ES-I3 (cell line): Measurements from ENCODE around the gene TTC32.
"Not testable (repeated sequence)": the region's sequence is repeated elsewhere in the genome, so short reads cannot be mapped to it uniquely, and the experiment has no call there.

Source experiments
- H3K36me3 ChIP-seq: 2 replicates; pipeline ENCODE4 v1.6.1; 2013; ENCODE audit warnings: mild to moderate bottlenecking, low read length, control low read depth, moderate library complexity; ENCODE audit not compliant: insufficient read depth
- H3K4me1 ChIP-seq: 2 replicates; pipeline ENCODE4 v1.6.1; 2013; ENCODE audit warnings: mild to moderate bottlenecking, control low read depth, low read length; ENCODE audit not compliant: insufficient read depth
- H3K9ac ChIP-seq: 2 replicates; pipeline ENCODE4 v1.6.1; 2013; ENCODE audit warnings: low read depth, mild to moderate bottlenecking, low read length, moderate library complexity
- H3K9me3 ChIP-seq: 2 replicates; pipeline ENCODE4 v1.6.1; 2013; ENCODE audit warnings: mild to moderate bottlenecking, low read length, moderate library complexity; ENCODE audit not compliant: control insufficient read depth, insufficient read depth

TTC32 gene

DNA sequence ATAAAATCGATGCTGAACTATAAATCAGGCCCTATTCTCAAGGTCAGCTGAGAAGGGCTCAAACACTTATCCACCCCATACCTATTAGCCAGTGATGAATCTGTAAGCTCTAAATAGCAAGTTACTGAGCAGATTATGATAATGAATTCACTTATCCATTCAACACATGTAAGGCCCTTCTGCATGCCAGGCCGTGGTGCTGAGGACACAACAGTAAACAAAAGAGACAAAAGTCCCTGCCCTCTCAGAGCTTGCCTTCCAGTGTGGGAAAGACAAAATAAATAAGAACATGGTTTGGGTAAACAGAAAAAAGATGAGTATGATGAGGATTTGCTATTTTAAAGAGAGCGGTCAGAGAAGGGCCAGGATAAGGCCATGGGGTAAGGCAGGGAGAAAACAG is 11.7 kb downstream of the TTC32 start:
- H3K9me3 ChIP-seq: no peaks in the 10 kb centered on the region
- no peaks in the 10 kb centered on the region; the same call in 1 of the 2 replicates for H3K4me1 ChIP-seq
- H3K36me3 ChIP-seq: no peaks in the 10 kb centered on the region
- H3K9ac ChIP-seq: no peak overlapping the region

DNA sequence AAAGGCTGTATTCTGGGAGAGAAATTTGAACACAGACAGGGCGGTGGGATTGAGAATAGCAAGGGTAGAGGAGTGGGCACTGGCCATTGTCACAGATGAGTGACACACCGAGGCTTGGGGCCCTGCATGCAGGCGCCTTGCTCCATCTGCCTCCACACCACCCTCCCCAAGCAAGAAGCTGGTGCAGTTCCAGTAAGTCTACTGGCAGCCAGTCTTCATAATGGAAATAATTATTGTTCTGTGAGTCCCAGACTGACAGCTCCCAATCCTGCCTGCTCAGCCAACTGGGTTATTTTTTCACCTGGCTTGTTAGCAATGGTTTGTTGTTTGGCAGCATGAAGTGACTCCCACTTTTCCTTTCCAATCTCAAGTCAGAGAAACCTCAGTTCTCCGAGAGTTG is 13.0 kb downstream of the TTC32 start:
- Histone ChIP-seq H3K9me3 (no peaks in the 10 kb centered on the region), H3K36me3 (no peaks in the 10 kb centered on the region), H3K4me1 (no peaks in the 10 kb centered on the region; the same call in 1 of the 2 replicates), H3K9ac (no peak overlapping the region)

DNA sequence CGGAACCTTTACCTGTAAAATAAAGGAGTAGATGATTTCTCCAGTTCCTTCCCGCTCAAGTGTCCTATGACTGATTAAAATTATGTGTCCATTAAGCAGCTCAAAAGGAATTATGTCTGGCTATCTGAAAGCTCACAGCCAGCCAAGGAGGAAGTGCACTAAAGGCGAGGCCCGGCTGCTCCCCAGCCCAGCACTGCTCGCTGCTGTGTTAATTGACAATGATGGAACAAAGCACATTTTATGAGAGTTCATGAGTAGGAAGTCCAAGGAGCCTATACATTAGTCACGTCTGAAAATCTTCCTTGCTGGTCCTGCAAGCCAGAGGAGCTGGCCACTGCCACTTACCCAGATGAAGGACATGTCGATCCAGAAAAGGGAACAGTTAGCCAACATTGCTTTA is 14.3 kb downstream of the TTC32 start:
- no peak overlapping the region for H3K9ac ChIP-seq
- no peaks in the 10 kb centered on the region for H3K9me3 ChIP-seq
- H3K36me3 ChIP-seq: no peaks in the 10 kb centered on the region
- no peaks in the 10 kb centered on the region; the same call in 1 of the 2 replicates for H3K4me1 ChIP-seq

DNA sequence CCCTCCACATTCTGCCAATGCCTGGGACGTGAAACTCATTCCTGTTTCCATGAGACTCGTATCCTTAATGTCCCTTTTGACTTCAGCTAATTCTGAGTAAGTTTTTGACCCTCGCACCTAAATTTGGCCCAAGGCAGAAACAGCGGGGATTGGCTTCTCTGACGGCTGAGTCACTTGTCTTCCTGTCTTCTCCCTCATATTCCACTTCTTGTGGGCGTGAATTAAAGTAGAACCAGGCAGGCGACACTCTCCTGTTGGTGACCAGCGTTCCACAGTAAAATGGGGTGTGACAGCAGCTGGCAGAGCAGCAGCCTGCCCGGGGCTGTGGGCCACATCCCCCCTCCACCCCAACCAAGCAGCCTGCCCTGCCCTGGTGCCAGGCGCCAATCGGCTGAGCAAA is 15.5 kb downstream of the TTC32 start:
- Histone ChIP-seq H3K9me3 (no peaks in the 10 kb centered on the region), H3K36me3 (no peaks in the 10 kb centered on the region), H3K4me1 (no peaks in the 10 kb centered on the region; the same call in 1 of the 2 replicates), H3K9ac (no peak overlapping the region)

DNA sequence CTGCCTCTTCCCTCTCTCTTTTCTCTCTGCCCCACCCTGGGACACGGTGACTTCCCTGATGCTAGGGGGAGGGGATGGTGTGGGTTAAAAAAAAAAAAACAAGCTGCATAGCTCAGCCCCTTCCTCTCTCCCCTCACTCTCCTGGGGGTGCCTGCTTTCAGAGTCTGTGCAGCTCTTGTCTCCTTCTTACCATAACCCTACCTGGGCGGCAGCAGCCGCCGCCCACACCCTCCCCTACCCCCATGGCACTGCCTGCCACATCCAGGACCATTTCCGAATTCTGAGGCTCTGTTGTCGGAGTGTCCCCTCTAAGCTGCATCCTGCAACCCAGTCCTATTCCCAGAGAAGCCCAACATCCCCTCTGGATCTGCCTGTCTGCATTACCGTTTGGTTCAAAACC is 16.0 kb downstream of the TTC32 start:
- no peaks in the 10 kb centered on the region; the same call in 1 of the 2 replicates for H3K4me1 ChIP-seq
- no peaks in the 10 kb centered on the region for H3K9me3 ChIP-seq
- H3K9ac ChIP-seq: no peak overlapping the region
- no peaks in the 10 kb centered on the region for H3K36me3 ChIP-seq

DNA sequence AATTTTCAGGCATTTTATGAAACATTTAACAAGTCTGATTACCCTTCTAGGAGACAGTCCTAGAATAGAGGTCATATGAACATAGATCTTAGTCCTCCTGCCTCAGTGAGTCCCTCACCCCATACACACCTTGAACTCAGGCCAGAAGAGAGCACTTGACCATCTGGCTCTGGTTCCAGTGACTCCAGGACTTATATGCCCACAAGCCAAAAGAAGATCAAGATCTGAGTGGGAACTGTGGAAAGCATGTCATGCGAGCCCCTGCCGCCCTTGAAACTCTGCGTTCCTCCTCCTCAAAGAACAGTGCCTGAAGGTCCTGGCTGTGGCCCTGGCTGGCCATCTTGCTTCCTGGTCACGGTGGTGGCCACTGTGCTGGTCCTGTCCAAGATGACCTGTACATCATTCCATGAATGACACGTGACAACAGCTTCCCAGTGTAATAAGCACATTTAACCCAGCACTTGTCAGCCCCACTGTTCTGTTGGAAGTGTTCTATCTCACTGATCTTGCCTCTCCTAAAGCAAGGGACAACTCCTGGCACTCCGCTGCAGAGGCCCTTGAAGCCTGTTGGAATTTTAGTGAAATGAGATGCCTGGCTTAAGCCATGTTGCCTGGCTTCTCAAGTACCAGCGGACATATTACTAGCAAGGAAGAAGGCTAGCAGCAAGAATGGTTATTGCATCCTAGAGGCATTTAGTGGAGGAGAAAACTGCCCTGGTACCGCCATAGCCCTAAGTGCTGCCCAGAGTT is 17.6 kb downstream of the TTC32 start:
- Histone ChIP-seq H3K4me1 (no peaks in the 10 kb centered on the region; the same call in 1 of the 2 replicates), H3K9me3 (no peaks in the 10 kb centered on the region), H3K9ac (no peak overlapping the region), H3K36me3 (no peaks in the 10 kb centered on the region)

DNA sequence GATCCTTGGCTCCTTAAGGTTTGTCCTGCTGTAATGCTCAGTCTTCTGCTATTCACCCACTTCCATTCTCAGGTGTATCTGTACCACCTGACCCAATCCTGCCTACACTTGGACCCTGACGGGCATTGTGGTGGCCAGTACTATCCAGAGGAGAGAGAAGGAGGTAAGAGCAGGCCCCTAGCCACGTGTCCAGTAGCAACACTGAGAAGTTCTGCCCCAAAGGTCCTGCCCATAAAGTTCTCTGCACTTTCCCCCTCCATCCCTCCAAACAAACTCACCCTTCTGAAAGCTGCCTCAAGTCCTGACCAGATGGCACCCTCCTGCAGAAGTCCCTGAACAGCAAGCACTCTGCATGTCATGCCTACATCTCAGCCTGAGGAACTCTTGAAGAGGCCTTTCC is 18.3 kb downstream of the TTC32 start:
- Histone ChIP-seq H3K36me3 (no peaks in the 10 kb centered on the region), H3K4me1 (no peaks in the 10 kb centered on the region; the same call in 1 of the 2 replicates), H3K9ac (no peak overlapping the region)

DNA sequence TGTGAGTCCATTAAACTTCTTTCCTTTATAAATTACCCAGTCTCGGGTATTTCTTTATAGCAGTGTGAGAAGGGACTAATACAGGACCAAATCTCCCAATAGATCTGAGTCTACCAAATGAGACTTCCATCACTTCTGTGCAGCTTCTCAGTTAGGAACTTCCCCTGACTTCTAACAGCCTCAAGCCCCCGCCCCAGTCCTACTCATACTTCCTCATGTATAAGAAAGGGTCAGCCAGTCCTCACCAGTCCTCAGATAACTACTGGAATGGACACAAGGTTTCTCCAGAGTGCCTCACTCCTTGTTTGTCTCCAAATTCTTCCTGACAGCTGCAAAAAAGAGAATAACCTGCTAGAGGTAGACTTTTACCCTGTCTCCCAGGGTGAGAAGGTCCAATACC is 19.5 kb downstream of the TTC32 start:
- no peaks in the 10 kb centered on the region for H3K9me3 ChIP-seq
- H3K4me1 ChIP-seq: no peaks in the 10 kb centered on the region; the same call in 1 of the 2 replicates
- no peak overlapping the region for H3K9ac ChIP-seq
- H3K36me3 ChIP-seq: no peaks in the 10 kb centered on the region

More for the DNA sequence above, 18.3 kb downstream of the TTC32 start:
- H3K9me3 ChIP-seq: no peaks in the 10 kb centered on the region

DNA sequence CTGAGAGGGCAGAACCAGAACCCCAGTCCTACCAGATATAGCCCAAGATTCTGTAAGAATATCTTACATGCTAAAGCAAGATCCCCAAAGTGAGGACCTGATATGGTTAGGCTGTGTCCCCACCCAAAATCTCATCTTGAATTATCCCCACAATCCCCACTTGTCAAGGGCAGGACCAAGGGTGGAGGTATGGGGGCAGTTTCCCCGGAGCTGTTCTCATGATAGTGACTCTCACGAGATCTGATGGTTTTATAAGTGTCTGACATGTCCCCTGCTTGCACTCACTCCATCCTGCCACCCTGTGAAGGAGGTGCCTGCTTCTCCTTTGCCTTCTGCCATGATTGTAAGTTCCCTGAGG is 19.9 kb downstream of the TTC32 start:
- no peaks in the 10 kb centered on the region for H3K9me3 ChIP-seq
- no peak overlapping the region for H3K9ac ChIP-seq
- no peaks in the 10 kb centered on the region; the same call in 1 of the 2 replicates for H3K4me1 ChIP-seq
- no peaks in the 10 kb centered on the region for H3K36me3 ChIP-seq

DNA sequence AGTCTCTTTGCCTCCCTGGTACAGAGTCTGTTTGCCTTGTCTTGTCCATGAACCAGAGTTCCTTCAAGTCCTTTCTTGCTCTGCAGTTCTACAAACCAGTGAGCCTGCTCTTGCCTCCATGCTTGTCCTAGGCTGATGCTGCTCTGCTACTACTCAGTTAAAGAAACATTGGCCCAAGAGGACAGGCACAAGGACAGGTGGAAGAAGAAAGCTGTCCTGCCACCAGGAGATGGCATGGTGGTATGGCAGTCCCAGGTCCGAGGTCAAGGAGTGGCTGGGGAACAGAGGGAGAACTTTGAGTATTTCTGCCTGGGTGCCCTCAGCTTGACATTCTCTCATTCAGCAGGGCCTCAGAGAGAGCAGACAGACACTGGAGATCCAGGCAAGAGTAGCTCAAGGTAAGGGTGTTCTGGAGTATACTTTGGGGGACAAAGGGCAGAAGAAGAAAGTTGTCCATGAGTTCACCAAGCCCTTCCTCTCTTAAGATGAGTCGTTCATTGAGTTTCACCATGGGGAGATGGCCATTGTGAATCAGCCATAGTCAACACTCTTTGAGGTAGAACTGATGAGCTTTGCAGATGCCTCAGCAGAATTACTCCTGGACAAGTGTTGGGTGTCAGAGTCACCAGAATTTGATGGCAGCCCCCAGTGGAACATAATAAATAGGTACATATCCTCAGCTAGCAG is 20.4 kb downstream of the TTC32 start:
- H3K4me1 ChIP-seq: no peaks in the 10 kb centered on the region; the same call in 1 of the 2 replicates
- H3K9me3 ChIP-seq: no peaks in the 10 kb centered on the region
- H3K9ac ChIP-seq: no peak overlapping the region
- H3K36me3 ChIP-seq: no peaks in the 10 kb centered on the region

DNA sequence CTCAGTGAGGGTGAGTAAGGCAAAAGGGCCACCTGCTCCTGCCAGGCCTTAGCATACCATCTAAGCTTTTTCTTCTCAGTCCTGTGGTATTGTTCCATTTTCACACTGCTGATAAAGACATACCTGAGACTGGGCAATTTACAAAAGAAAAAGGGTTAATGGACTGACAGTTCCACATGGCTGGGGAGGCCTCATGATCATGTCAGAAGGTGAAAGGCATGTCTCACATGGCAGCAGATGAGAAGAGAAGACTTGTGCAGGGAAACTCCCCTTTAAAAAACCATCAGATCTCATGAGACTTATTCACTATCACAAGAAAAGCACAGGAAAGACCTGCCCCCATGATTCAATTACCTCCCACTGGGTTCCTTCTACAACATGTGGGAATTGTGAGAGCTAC is 21.6 kb downstream of the TTC32 start:
- not testable (repeated sequence) for H3K36me3 ChIP-seq, H3K9me3 ChIP-seq, H3K9ac ChIP-seq, H3K4me1 ChIP-seq

DNA sequence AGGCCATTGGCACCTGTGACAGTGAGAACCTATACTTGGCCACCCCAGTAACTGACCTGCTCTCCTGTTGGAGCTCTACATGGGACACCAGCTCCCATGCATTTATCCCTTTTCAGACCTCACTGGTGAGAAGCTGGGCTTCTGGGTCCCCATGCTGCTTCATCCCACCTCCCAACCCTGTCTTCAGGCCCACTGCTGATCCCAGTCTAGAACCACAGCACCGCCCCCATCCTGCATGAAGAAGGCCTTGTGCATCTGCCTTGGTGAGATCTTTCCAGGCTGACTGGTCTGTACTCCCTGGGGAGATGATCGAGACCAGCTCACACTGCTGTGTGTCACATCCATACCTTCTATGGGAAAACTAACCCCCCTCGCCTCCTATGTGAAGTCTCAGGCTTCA is 22.7 kb downstream of the TTC32 start:
- Histone ChIP-seq H3K9ac (no peak overlapping the region), H3K4me1 (no peaks in the 10 kb centered on the region), H3K36me3 (no peaks in the 10 kb centered on the region), H3K9me3 (no peaks in the 10 kb centered on the region)

DNA sequence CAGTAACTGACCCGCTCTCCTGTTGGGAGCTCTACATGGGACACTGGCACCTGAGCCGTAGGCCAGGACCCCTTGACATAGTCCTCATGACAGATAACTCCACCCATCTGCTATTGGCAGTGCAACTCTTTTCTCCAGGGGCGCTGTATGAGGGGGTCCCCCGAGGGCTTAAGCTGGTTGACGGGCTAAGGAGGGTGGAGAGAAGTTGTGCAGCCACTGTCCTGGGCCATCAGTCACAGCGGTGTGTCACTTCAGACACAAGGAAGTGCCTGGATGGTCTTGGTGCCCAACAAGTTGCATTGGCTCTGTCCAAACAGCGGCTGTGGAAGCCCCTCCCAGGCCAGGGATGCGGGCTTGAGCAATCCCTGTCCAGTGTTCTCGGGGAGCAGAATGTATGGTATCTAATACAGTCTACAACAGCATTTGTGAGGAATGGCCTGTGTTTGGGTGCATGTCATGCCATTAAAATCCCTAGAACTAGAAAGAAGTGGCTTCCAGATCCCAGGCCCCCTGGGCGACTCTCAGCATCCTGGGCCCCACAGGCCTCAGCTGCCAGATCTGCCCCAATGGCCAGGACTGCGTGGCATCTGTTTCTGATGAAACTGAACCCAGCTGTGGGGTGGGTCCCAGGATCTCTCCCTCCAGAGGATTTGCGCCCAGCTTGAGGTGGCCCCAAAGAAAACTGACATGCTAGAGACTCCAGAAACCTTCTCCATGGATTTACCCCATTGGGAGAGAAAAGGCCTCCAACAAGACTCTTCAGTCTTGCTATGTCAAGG is 23.3 kb downstream of the TTC32 start:
- Histone ChIP-seq H3K4me1 (no peaks in the 10 kb centered on the region), H3K9me3 (no peaks in the 10 kb centered on the region), H3K36me3 (no peaks in the 10 kb centered on the region), H3K9ac (no peak overlapping the region)

DNA sequence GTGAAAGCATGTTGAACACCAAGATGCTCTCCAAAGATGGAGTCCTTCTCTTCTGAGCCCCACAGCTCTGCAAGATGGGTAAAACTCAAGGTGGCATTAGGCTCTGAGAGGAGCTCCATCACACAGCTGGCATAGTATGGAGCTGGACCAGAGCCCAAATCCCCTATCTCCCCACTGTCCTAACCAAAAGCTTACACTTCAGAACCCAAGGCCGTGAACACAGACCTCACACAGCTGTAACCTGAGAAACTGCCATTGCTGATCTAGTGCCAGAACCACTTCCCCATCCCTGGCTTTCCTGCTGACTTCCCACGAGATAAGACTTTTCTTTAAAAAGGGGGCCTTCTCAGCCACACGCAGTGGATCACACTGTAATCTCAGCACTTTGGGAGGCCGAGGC is 25.0 kb downstream of the TTC32 start:
- Histone ChIP-seq H3K9me3 (no peaks in the 10 kb centered on the region), H3K9ac (no peak overlapping the region), H3K36me3 (no peaks in the 10 kb centered on the region), H3K4me1 (no peaks in the 10 kb centered on the region)
